Left hindlimb (tissue), 1 donor: ENCODE data around the gene FANCD2.
"Not testable (repeated sequence)": the region's sequence is repeated elsewhere in the genome, so short reads cannot be mapped to it uniquely, and the experiment has no call there.

ENCODE experiments used
- DNase-seq: peaks from one replicate; pipeline ENCODE4 v3.0.0-alpha.2; 2018

Gene FANCD2

DNA sequence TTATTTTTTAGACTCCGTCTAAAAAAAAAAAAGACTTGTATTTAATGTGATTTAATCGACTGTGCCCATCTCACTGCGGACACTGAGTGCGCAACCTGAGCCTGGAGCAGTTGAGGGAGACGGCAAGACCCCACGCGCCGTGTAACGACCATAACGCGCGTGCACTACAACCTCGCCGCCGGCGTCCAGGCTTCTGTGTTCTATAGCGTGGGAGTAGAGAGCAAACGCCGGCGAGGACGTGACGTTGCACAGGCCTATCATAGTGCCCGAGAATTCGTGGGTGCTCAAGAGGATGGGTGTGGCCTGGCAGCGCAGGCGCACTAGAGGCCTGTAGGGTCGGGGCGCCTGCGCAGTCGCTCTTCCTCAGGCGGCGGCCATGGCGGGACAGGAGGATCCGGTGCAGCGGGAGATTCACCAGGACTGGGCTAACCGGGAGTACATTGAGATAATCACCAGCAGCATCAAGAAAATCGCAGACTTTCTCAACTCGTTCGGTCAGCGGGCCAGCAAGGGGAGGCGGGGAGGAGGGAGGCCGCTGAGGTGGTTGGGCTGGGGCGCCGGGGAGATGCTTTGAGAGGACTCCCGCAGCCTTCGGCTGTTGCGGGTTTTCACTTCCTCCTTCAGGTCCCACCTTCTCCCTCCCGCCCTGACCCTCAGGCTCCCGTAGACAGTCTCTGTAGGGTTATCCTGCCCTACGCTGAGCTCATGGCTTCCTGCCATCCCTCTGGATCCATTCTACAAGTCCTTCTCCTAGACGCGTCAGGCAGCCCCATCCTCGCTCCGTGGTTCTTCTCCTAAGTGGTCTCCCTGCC, 89.3 kb downstream of the FANCD2 start, which contains the start of gene BRK1:
Gene BRK1, plus strand, starts transcription at position 350 of the 812 bp plus-strand sequence. Its CDS starts 27 bp downstream, at position 377.
- peak; percentile 95 for DNase-seq

GRCh38 chr3:10116138-10116460, 89.9 kb downstream of the FANCD2 start:
- DNase-seq = no peak

DNA sequence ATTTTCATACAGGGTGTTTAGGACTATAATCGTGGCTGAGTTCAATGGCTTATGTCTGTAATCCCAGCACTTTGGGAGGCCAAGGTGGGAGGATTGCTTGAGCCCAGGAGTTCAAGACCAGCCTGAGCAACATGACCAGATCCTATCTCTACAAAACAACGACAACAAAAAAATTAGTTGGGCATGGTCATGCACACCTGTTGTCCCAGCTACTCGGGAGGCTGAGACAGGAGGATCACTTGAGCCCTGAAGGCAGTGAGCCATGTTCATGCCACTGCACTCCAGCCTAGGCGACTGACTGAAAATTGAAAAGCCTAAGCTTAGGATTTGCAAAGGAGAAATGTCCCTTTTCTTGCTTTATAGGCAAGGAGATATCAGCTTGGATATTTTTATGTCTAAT, 90.7 kb downstream of the FANCD2 start:
- no peak for DNase-seq

DNA sequence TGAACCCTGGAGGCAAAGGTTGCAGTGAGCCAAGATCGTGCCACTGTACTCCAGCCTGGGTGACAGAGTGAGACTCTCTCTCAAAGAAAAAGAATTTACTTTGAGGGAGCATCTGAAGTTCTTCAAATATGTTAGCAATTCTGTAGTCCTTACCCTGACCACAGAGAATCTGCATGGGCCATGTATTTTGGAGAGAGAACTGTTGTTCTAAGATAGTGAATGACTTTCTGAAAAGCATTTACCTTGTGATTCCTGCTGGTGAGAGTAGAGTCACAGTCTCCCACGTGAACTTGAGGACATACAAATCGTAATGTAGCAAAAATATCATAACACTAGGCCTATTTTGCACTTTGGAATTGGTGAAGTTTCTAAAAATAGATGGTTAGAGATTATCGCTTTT, 93.1 kb downstream of the FANCD2 start:
- DNase-seq = no peak

- no peak for DNase-seq
Measured at GRCh38 chr3:10121064-10121463, 94.8 kb downstream of the FANCD2 start.

DNA sequence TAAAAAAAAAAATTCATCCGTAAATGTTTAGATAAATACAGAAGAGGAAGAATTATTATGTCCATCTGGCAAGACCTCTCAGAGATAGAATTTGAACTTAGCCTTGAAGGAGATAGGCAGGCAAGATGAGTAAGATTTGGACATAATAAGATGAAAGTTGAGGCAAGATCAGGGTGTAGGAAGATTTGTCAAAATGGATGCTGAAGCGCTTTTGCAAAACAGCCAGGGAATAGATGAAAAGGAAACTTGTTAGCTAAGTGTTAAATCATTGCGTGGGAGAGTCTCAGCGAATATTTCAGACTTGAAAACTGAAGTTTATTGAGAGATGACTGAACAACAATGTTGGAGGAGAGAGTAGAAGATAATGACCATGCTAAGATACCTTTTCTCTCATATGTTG, 96.5 kb downstream of the FANCD2 start:
- no peak for DNase-seq

GRCh38 chr3:10135872-10136271, 109.6 kb downstream of the FANCD2 start:
- not testable (repeated sequence) for DNase-seq

DNA sequence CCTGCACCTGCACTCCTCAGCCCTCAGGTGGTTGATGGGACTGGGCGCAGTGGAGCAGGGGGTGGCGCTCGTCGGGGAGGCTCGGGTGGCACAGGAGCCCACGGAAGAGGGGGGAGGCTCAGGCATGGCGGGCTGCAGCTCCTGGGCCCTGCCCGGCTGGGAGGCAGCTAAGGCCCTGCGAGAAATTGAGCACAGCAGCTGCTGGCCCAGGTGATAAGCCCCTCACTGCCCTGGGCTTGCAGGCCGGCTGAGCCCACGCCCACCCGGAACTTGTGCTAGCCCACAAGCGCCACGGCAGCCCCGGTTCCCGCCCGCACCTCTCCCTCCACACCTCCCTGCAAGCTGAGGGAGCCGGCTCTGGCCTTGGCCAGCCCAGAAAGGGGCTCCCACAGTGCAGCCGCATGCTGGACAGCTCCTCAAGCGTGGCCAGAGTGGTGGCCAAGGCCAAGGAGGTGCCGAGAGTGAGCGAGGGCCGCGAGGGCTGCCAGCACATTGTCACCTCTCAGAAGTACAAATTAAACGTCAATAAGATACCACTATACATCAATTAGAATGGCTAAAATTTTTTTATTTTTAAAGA, 110.3 kb downstream of the FANCD2 start:
- no peak for DNase-seq

DNA sequence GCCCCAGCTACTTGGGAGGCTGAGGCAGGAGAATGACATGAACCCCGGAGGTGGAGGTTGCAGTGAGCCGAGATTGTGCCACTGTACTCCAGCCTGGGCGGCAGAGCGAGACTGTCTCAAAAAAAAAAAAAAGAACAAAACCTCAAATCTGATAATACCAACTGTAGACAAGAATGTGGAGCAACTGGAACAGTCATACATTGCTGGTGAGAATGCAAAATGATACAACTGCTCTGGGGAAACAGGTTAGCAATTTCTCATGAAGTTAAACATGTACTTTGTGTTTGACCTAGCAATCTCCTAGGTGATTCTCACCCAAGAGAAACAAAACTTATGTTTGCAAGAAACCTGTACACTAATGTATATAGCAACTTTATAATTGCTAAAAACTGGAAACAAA, 110.9 kb downstream of the FANCD2 start:
- DNase-seq = no peak

- DNase-seq = no peak
Measured at GRCh38 chr3:10140996-10141546, 114.8 kb downstream of the FANCD2 start.

DNA sequence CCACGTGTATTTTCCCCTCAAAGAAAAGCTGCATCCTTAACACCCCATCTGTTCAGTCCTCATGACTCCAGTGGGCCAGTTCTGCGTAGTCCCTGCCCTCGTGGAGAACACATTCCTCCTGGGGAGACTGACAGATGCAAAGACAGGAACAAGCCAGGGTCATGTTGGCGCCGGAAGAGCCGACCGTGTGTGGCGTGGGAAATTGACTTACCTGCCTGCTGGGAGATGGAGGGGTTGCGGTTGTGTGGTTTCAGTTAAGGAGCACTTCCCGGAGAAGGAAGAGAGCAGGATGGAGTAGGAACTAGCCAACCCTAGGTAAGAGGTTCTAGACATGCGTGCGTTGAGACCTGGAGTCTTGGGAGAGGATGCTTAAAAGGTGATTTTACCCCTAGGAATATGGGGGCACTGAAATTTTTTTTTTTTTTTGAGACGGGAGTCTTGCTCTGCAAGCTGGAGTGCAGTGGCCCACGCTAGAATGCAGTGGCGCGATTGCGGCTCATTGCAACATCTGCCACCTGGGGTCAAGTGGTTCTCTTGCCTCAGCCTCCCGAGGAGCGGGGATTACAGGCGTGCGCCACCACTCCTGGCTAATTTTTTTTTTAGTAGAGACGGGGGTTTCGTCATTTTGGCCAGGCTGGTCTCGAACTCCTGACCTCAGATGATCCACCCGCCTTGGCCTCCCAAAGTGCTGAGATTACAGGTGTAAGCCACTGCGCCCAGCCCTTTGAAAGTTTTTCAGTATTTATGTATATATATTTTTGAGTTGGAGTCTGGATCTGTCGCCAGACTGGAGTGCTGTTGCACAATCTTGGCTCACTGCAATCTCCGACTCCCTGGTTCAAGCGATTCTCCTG, 116.7 kb downstream of the FANCD2 start:
- no peak for DNase-seq

- DNase-seq = no peak
Measured at GRCh38 chr3:10145685-10146084, 119.4 kb downstream of the FANCD2 start.

DNA sequence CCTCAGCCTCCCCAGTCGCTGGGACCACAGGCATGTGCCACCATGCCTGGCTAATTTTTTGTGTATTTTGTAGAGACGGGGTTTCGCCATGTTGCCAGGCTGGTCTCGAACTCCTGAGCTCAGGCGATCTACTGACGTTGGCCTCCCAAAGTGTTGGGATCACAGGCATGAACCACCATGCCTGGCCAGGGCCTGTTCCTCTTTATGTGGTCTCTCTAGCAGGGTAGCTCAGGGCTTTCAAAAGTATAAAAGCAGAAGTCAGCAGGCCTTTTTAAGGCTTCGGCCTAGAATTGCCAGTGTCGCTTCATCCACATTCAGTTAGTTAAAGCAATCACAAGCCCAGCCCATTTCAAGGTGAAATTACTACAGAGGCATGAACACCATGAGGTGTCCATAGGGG, 123.0 kb downstream of the FANCD2 start:
- DNase-seq = no peak

DNA sequence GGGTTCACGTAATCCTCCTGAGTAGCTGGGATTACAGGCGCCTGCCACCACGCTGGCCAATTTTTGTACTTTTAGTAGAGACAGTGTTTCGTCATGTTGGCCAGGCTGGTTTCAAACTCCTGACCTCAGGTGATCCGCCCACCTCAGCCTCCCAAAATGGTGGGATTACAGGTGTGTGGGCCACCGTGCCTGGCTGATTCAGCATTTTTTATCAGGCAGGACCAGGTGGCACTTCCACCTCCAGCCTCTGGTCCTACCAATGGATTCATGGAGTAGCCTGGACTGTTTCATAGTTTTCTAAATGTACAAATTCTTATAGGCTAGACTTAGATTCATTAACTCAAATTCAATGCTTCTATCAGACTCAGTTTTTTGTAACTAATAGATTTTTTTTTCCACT, 124.8 kb downstream of the FANCD2 start:
- no peak for DNase-seq
